ENCODE data around the gene C1QTNF8. TPM values are rescaled to one million over a fixed set of nuclear protein-coding genes. Genes with fewer than 3 reads are reported as not detected.

Gene C1QTNF8
- total RNA-seq, 1 experiment from 2014 or later = not detected

DNA sequence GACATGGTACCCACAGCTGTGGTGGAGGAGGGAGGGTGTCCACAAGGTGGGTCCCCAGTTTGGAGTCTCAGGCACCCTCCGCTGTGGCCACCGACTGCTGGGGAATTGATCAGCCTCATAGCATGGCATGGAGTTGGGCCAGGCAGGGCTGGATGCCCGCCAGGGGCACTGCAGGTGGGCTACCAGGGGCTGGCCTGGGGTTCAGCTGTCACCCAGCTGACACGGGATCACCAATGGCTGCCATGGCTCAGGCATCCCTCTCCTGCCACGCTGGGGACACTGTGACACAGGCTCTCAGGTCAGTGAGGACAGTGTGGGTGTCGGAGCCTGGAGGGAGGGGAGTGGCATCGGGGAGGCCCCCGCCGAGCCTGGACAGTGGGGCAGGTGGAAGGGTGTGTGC lies 43.3 kb downstream of the C1QTNF8 start:
- no peaks in the 10 kb centered on the region for H3K9me3 ChIP-seq (ENCODE audit: control insufficient read depth, low read depth, low read length)
- 0 out of 4 replicates have a peak, but pooled peaks cover 0 to 4% of the 10 kb centered on the region in 2 experiments for H3K4me1 Mint-ChIP-seq
- H3T11ph ChIP-seq (ENCODE audit: low read length) = no peak overlapping the region
- H3K27ac ChIP-seq (ENCODE audit: insufficient read length, low read depth, low read length) = no peak overlapping the region
- H3K27me3 ChIP-seq (ENCODE audit: insufficient read depth, low read length) = no peaks in the 10 kb centered on the region
- H3K56ac ChIP-seq (ENCODE audit: insufficient read length, low read depth, low read length) = no peak overlapping the region
- H2BK15ac ChIP-seq (ENCODE audit: low read depth, low read length) = no peak overlapping the region
- H3K79me1 ChIP-seq (ENCODE audit: insufficient read depth, low read depth, low read length, poor library complexity, severe bottlenecking) = no peaks in the 10 kb centered on the region
- H3K9ac ChIP-seq (ENCODE audit: extremely low read depth, insufficient read length, low read length) = no peak overlapping the region
- H2AK5ac ChIP-seq (ENCODE audit: insufficient read length, low read length) = no peak overlapping the region
- H3K9me3 Mint-ChIP-seq = no peaks in the 10 kb centered on the region
- H4K20me1 ChIP-seq (ENCODE audit: control insufficient read depth, insufficient read depth, insufficient read length) = no peaks in the 10 kb centered on the region
- H3K79me2 ChIP-seq (ENCODE audit: insufficient read depth, low read length) = no peaks in the 10 kb centered on the region
- no peak overlapping the region for H4K91ac ChIP-seq (ENCODE audit: insufficient read length, low read depth, low read length)
- H4K5ac ChIP-seq (ENCODE audit: insufficient read length, low read depth, low read length) = no peak overlapping the region
- no peak overlapping the region for H2BK12ac ChIP-seq (ENCODE audit: insufficient read length, low read depth, low read length)
- no peak overlapping the region for H4K8ac ChIP-seq (replicated peaks; ENCODE audit: insufficient read length, low read depth, low read length)
- H2BK20ac ChIP-seq (ENCODE audit: low read depth, low read length, poor library complexity, severe bottlenecking) = no peak overlapping the region
- no peak overlapping the region for H3K18ac ChIP-seq (ENCODE audit: insufficient read length, low read depth, low read length)
- H3K4me2 ChIP-seq (ENCODE audit: insufficient read depth, insufficient read length, low read length) = no peak overlapping the region
- H3K4me3 Mint-ChIP-seq = no peak overlapping the region
- WGBS (ENCODE audit: extremely low coverage, insufficient read length, low lambda C conversion rate) = no CpG with 5 or more reads among the region's 9 CpGs
- no peak for DNase-seq
- H3K4me1 ChIP-seq (ENCODE audit: insufficient read depth, low read length) = no peaks in the 10 kb centered on the region
- peaks cover 10% of the 10 kb centered on the region for H3K27me3 Mint-ChIP-seq (ENCODE audit: low read depth)
- H3K4ac ChIP-seq (ENCODE audit: low read depth, low read length) = no peak overlapping the region
- no peak overlapping the region for H2AFZ ChIP-seq (ENCODE audit: low read length)
- H3K14ac ChIP-seq (ENCODE audit: insufficient read depth, low read length) = no peak overlapping the region; the same call in 1 of the 2 replicates
- no peak overlapping the region for H3K23ac ChIP-seq (ENCODE audit: insufficient read length, low read depth, low read length)
- H2BK5ac ChIP-seq (ENCODE audit: insufficient read length, low read length) = no peak overlapping the region
- TF ChIP-seq, protein P1, sequence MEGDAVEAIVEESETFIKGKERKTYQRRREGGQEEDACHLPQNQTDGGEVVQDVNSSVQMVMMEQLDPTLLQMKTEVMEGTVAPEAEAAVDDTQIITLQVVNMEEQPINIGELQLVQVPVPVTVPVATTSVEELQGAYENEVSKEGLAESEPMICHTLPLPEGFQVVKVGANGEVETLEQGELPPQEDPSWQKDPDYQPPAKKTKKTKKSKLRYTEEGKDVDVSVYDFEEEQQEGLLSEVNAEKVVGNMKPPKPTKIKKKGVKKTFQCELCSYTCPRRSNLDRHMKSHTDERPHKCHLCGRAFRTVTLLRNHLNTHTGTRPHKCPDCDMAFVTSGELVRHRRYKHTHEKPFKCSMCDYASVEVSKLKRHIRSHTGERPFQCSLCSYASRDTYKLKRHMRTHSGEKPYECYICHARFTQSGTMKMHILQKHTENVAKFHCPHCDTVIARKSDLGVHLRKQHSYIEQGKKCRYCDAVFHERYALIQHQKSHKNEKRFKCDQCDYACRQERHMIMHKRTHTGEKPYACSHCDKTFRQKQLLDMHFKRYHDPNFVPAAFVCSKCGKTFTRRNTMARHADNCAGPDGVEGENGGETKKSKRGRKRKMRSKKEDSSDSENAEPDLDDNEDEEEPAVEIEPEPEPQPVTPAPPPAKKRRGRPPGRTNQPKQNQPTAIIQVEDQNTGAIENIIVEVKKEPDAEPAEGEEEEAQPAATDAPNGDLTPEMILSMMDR (conservative IDR thresholded peaks at IDR 0.05) = no peak
- H3K36me3 Mint-ChIP-seq (ENCODE audit: insufficient read depth in 1 of 3, low read depth in 3 of 3) = no peaks in the 10 kb centered on the region
- H3K23me2 ChIP-seq (ENCODE audit: insufficient read length, low read depth, low read length, poor library complexity, severe bottlenecking) = peaks cover 4% of the 10 kb centered on the region
- H2BK120ac ChIP-seq (ENCODE audit: low read depth, low read length, poor library complexity, severe bottlenecking) = no peak overlapping the region
- no peak overlapping the region for H3K27ac Mint-ChIP-seq
